Esophagus (tissue), 2 donors: ENCODE data around the gene SYT11. TPM values are rescaled to one million over a fixed set of nuclear protein-coding genes. Genes with fewer than 3 reads are reported as not detected.

Experiments used
- H3K27ac ChIP-seq, 2 donors: one replicate each; pipeline ENCODE4 v1.5.1; 2013; ENCODE audit warnings: low read depth in 2 of 2, mild to moderate bottlenecking in 2 of 2, inconsistent platforms in 1 of 2, low read length in 1 of 2, moderate library complexity in 1 of 2
- H3K27me3 ChIP-seq, 2 donors: one replicate each; pipeline ENCODE4 v1.6.1; 2013; ENCODE audit warnings: low read length in 2 of 2, control low read depth in 1 of 2, mild to moderate bottlenecking in 1 of 2; ENCODE audit not compliant: insufficient read depth in 2 of 2, control insufficient read depth in 1 of 2
- H3K36me3 ChIP-seq, 2 donors: one replicate each; pipeline ENCODE4 v1.6.1; 2013; ENCODE audit warnings: low read length in 1 of 2; ENCODE audit not compliant: control insufficient read depth in 2 of 2, insufficient read depth in 2 of 2
- H3K4me1 ChIP-seq, 2 donors: one replicate each; pipeline ENCODE4 v1.6.1; 2013; ENCODE audit warnings: low read length in 1 of 2; ENCODE audit not compliant: control insufficient read depth in 2 of 2, insufficient read depth in 2 of 2
- H3K4me3 ChIP-seq, 2 donors: one replicate each; pipeline ENCODE4 v1.5.1; 2013; ENCODE audit warnings: low read length in 2 of 2, mild to moderate bottlenecking in 2 of 2, low read depth in 1 of 2, moderate library complexity in 1 of 2
- H3K9me3 ChIP-seq, 2 donors: one replicate each; pipeline ENCODE4 v1.6.1; 2013; ENCODE audit warnings: mild to moderate bottlenecking in 2 of 2, low read depth in 1 of 2, low read length in 1 of 2, moderate library complexity in 1 of 2; ENCODE audit not compliant: control insufficient read depth in 2 of 2, insufficient read depth in 1 of 2
- WGBS, 2 donors: extraction: QIAGEN DNeasy Blood & Tissue Kit; methylation state at CpG; one replicate each; pipeline ENCODE4 v1.1.7; 2013; 5-methylcytosine and 5-hydroxymethylcytosine counted together
- polyA plus RNA-seq, 2 donors: library from polyadenylated mRNA; stranded (reverse); fragments of 200-250 nt; gene quantifications; one replicate each; pipeline ENCODE4 v1.2.3, GENCODE V29; 2013
- donor health status: healthy with polysubstance abuse.
- donor health status: Bipolar disorder and iron deficiency.

SYT11 gene
- polyA plus RNA-seq, 2 donors: 0.20 to 0.99 TPM

DNA sequence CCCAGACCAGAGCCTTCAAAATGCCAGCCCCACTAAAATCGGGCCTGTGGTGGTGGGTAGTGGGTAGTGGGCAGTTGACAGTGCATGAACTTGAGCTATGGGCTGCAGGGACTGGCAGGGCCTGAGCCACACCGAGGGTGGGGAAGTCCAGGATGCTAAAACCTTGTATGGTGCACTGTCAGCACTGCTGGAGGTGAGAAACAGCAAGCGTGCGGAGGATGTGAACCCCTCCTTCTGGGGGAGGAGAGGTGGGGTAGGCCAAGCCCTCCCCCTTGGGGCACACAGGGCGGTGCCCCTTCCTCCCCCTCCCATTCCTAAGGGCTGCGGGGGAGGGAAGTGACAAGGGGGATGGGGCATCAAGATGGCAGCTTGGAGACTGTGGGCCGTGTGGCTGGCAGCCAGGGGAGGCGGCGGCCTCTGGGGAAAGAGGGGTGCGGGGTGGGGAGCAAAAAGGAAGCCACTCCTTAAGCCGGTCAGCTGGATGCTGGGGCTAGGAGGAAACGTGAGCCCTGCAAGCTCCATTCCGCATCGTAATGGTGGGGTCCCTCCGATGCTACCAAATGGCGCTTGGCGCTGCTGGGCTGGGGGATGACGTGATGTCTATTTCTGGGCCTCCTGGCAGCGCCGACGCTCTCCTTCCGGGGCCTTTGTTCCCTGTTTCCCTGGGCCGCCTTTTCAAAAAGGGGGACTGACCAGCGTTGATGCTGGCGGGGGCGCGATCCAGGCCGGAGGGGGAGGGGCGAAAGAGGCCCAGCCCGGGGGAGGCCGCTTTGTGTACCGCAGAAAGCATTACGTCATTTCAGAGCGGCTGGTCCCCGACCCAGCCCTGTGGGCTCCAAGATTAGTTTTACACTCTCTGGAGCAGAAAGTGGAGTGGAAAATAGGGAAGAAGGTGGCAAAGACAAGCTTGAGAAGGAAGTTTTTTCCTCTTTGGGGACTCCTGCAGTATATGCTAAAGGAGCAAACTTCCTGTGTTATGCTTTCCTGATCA, 809 bp downstream of the SYT11 start:
- H3K27ac ChIP-seq: peak overlapping the region; percentile 76 to 77
- no peaks in the 10 kb centered on the region for H3K9me3 ChIP-seq
- peaks cover 0 to 4% of the 10 kb centered on the region in 2 donors for H3K4me1 ChIP-seq
- H3K27me3 ChIP-seq: no peaks in the 10 kb centered on the region
- WGBS, 2 donors: 3% methylated on average over 33 to 35 of the region's 35 CpGs
- H3K4me3 ChIP-seq: no peak overlapping the region
- H3K36me3 ChIP-seq: no peaks in the 10 kb centered on the region

DNA sequence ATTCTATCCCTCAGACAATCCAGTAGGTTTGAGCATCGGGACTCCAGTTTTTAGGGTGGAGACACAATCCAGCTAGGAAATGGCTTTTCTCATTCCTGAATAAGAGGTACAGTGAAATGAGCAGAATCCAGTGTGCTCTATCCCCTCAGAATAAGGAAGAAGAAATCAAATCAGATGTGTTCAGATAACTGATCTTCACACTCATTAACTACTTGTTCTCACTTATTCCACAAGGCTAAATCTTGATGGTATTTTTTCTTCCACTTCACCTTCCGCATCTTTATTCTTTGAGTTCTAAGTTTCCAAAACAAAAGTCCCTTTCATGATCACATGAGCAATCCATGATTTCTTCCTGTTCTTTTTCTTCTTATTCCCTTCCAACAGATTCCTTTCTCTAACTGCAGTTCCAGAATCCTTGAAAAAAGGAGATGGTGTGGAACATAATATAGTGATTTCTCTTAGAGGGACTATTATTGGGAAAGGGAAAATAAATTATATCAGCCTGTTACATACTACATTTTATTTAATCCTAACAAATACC, 1.7 kb downstream of the SYT11 start:
- no peaks in the 10 kb centered on the region for H3K9me3 ChIP-seq
- H3K27me3 ChIP-seq: no peaks in the 10 kb centered on the region
- H3K4me1 ChIP-seq: peaks cover 0 to 4% of the 10 kb centered on the region in 2 donors
- H3K4me3 ChIP-seq: no peak overlapping the region
- 61 to 67% methylated on average over 2 of the region's 2 CpGs for WGBS, 2 donors
- no peaks in the 10 kb centered on the region for H3K36me3 ChIP-seq
- H3K27ac ChIP-seq: peak overlapping the region in 1 of 2 donors; percentile 77

DNA sequence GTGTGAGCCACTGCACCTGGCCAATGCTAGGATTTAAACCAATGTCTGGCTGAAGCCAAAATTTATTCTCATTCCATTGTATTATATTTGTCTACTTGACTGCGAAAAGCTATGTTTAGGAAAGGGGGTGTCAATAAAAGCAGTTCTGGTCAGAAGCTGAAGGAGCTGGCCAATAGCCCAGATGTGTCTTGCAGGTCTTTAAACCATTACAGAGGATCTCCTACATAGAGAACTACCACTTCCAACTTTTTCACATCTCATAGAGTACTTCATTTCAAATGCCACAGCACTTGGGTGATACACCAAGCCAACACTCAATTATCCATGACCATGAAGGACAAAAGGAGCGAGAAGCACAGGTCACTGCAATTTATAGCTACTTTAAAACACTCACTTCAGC, 2.5 kb downstream of the SYT11 start:
- H3K9me3 ChIP-seq: no peaks in the 10 kb centered on the region
- H3K4me3 ChIP-seq: no peak overlapping the region
- no peak overlapping the region for H3K27ac ChIP-seq
- H3K4me1 ChIP-seq: peaks cover 0 to 2% of the 10 kb centered on the region in 2 donors
- H3K36me3 ChIP-seq: no peaks in the 10 kb centered on the region
- 92 to 93% methylated on average over 2 of the region's 2 CpGs for WGBS, 2 donors
- H3K27me3 ChIP-seq: no peaks in the 10 kb centered on the region

DNA sequence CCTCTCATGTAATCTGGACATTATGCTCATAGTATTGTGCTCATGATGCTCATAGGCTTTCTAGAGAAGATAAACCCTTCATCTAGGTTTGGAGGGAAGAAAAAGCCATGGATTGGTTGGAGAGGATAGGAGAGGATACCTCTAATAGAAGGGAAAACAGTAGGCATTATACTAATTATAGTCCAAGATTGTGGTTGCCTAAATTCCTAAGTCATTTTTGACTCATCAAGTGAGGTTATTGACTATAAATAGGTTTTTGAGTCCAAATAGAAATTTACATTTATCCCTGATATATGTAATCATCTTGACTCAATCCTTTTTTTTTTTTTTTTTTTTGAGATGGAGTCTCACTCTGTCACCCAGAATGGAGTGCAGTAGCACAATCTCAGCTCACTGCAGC, 5.0 kb downstream of the SYT11 start:
- H3K36me3 ChIP-seq: no peaks in the 10 kb centered on the region
- no peaks in the 10 kb centered on the region for H3K9me3 ChIP-seq
- peaks cover 0 to 2% of the 10 kb centered on the region in 2 donors for H3K4me1 ChIP-seq
- H3K27ac ChIP-seq: no peak overlapping the region
- H3K27me3 ChIP-seq: no peaks in the 10 kb centered on the region
- H3K4me3 ChIP-seq: no peak overlapping the region

DNA sequence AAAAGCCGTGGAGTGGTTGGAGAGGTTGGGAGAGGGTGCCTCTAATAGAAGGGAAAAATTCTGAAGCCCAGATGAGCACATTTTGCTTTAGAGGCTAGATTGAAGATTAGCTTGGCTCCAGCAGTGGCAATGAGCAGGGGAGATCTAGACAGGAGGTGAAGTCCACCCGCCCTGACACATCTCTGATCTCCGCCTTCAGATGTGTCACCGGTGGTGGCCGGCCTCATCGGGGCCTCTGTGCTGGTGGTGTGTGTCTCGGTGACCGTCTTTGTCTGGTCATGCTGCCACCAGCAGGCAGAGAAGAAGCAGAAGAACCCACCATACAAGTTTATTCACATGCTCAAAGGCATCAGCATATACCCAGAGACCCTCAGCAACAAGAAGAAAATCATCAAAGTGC, 8.4 kb downstream of the SYT11 start:
- WGBS, 2 donors: 93 to 96% methylated on average over 8 of the region's 8 CpGs
- Histone ChIP-seq H3K27me3 (no peaks in the 10 kb centered on the region), H3K4me3 (no peak overlapping the region)

DNA sequence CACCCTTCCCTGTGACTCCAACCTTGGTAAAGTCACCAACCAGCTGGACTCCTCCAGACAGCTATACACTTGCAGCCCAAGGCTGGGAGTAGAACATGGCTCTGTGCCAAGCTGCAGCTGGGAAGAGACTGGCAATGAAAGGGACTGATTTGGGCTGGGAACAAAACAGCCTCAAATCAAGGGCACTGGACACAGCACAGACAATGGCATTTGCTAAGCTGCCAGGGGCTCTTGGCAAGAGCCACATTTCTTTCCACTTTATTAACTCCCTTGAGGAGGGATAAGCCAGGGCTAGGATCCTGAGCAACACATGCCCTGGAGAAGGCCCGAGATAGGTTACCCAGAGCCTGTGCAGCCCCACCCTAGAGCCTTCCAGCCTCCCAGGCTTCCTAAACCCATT, 12.0 kb downstream of the SYT11 start:
- Histone ChIP-seq H3K27ac (no peak overlapping the region), H3K4me3 (no peak overlapping the region), H3K36me3 (no peaks in the 10 kb centered on the region), H3K9me3 (no peaks in the 10 kb centered on the region), H3K4me1 (no peaks in the 10 kb centered on the region), H3K27me3 (no peaks in the 10 kb centered on the region)
- WGBS, 2 donors: 27 to 64% methylated on average over 1 of the region's 1 CpG

More for the DNA sequence above, 8.4 kb downstream of the SYT11 start:
- H3K9me3 ChIP-seq: no peaks in the 10 kb centered on the region
- no peaks in the 10 kb centered on the region for H3K4me1 ChIP-seq
- no peak overlapping the region for H3K27ac ChIP-seq
- H3K36me3 ChIP-seq: no peaks in the 10 kb centered on the region

DNA sequence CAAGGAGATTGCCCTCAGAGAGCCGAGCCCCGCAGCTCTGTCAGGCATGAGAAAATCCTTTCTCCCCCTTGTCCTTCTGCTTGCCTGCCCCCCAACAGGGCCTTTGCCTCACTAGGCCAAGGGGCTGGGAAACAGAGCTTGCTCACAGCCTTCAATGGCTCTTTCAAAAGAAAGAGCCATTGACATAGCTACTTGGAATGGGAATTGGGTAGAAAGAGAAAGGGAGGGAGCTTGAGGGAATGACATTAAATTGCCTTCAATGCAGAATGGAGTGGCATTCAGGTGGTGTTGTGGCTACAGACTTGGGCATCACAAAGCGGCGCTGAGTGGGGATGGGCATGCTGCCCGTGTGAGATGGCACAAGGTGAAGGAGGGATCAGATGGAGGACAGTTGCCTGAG, 13.2 kb downstream of the SYT11 start:
- Histone ChIP-seq H3K36me3 (no peaks in the 10 kb centered on the region), H3K27me3 (no peaks in the 10 kb centered on the region), H3K4me3 (no peak overlapping the region), H3K4me1 (no peaks in the 10 kb centered on the region), H3K9me3 (no peaks in the 10 kb centered on the region), H3K27ac (no peak overlapping the region)
- whole genome bisulfite sequencing, 2 donors: 91 to 95% methylated on average over 5 of the region's 5 CpGs

DNA sequence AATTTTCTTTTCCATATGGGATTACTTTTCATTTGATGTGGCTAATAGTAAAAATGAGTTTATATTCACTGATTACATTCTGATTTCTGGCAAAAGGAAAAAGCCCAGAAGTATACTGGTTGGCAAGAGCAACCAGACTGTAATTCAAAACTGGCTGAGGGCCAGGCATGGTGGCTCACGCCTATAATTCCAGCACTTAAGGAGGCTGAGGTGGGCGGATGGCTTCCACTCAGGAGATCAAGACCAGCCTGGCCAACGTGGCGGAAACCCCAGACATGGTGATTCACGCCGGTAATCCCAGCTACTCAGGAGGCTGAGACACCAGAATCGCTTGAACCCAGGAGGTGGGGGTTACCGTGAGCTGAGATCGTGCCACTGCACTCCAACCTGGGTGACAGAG, 14.5 kb downstream of the SYT11 start:
- WGBS, 2 donors: 53 to 70% methylated on average over 9 of the region's 9 CpGs
- Histone ChIP-seq H3K4me3 (no peak overlapping the region), H3K27ac (no peak overlapping the region), H3K4me1 (no peaks in the 10 kb centered on the region), H3K9me3 (no peaks in the 10 kb centered on the region), H3K36me3 (no peaks in the 10 kb centered on the region), H3K27me3 (no peaks in the 10 kb centered on the region)

DNA sequence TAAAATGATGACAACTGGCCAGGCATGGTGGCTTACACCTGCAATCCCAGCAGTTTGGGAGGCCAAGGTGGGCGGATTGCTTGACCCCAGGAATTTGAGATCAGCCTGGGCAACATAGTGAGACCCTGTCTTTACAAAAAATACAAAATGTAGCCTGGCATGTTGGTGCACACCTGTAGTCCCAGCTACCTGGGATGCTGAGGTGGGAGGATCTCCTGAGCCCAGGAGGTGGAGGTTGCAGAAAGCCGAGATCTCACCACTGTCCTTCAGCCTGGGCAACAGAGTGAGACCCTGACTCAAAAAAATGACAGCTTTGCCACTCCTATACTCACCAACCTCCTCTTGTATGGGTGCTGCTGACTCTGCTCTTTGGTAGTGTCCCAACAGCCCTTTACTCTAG, 18.6 kb downstream of the SYT11 start:
- Histone ChIP-seq H3K4me1 (no peaks in the 10 kb centered on the region), H3K9me3 (no peaks in the 10 kb centered on the region), H3K27me3 (no peaks in the 10 kb centered on the region), H3K4me3 (no peak overlapping the region), H3K36me3 (no peaks in the 10 kb centered on the region), H3K27ac (no peak overlapping the region)
- WGBS, 2 donors: 95 to 100% methylated on average over 2 of the region's 2 CpGs

DNA sequence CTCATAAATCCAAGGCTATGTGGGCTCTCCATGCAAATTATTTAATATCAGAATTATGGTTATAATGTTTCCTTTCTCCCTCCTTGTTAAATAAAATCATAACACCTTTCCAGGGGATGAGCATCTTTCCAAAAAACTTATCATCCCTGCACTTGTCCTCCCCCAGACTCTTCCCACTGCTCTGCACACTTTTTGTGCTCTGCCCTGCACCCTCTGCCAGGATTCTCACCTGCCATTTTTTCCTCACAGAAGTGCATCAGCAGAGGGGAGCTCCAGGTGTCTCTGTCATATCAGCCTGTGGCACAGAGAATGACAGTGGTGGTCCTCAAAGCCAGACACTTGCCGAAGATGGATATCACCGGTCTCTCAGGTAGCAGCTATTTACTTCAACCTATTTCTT, 20.9 kb downstream of the SYT11 start:
- Histone ChIP-seq H3K27ac (no peak overlapping the region), H3K4me3 (no peak overlapping the region), H3K9me3 (no peaks in the 10 kb centered on the region), H3K4me1 (no peaks in the 10 kb centered on the region), H3K27me3 (no peaks in the 10 kb centered on the region), H3K36me3 (no peaks in the 10 kb centered on the region)
- 94 to 100% methylated on average over 2 of the region's 2 CpGs for WGBS, 2 donors
